Measurements from ENCODE around the gene CES4A.

CES4A gene

GRCh38 chr16:67055712-67056487, 67.5 kb downstream of the CES4A start (continued):
- TF ChIP-seq ZBTB49 (tag by site-specific recombination; IDR thresholded peaks at IDR 0.05; ENCODE audit: low read depth), result no peak
- no peak for TF ChIP-seq BCL6B (tag by site-specific recombination; IDR thresholded peaks at IDR 0.05)
- TF ChIP-seq, protein P1, sequence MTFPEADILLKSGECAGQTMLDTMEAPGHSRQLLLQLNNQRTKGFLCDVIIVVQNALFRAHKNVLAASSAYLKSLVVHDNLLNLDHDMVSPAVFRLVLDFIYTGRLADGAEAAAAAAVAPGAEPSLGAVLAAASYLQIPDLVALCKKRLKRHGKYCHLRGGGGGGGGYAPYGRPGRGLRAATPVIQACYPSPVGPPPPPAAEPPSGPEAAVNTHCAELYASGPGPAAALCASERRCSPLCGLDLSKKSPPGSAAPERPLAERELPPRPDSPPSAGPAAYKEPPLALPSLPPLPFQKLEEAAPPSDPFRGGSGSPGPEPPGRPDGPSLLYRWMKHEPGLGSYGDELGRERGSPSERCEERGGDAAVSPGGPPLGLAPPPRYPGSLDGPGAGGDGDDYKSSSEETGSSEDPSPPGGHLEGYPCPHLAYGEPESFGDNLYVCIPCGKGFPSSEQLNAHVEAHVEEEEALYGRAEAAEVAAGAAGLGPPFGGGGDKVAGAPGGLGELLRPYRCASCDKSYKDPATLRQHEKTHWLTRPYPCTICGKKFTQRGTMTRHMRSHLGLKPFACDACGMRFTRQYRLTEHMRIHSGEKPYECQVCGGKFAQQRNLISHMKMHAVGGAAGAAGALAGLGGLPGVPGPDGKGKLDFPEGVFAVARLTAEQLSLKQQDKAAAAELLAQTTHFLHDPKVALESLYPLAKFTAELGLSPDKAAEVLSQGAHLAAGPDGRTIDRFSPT (tag by site-specific recombination; IDR thresholded peaks at IDR 0.05), result no peak
- TF ChIP-seq ZNF530 (tag by site-specific recombination; IDR thresholded peaks at IDR 0.05; ENCODE audit: low read depth), result no peak
- peak; percentile 34; the same call in 1 of the 2 replicates for TF ChIP-seq INSM2 (tag by site-specific recombination; IDR thresholded peaks at IDR 0.05)
- no peak for TF ChIP-seq ZSCAN16 (tag by site-specific recombination; IDR thresholded peaks at IDR 0.05)
- TF ChIP-seq MZF1 (tag by site-specific recombination; IDR thresholded peaks at IDR 0.05; ENCODE audit: borderline replicate concordance), result no peak
- no peak for TF ChIP-seq KLF16 (tag by site-specific recombination; IDR thresholded peaks at IDR 0.05)
- TF ChIP-seq, protein P2, sequence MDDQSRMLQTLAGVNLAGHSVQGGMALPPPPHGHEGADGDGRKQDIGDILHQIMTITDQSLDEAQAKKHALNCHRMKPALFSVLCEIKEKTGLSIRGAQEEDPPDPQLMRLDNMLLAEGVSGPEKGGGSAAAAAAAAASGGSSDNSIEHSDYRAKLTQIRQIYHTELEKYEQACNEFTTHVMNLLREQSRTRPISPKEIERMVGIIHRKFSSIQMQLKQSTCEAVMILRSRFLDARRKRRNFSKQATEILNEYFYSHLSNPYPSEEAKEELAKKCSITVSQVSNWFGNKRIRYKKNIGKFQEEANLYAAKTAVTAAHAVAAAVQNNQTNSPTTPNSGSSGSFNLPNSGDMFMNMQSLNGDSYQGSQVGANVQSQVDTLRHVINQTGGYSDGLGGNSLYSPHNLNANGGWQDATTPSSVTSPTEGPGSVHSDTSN (CRISPR knock-in tag; IDR thresholded peaks at IDR 0.05), result no peak
- peak; percentile 45 for TF ChIP-seq SCRT2 (tag by site-specific recombination; IDR thresholded peaks at IDR 0.05)
- TF ChIP-seq ZNF404 (tag by site-specific recombination; IDR thresholded peaks at IDR 0.05), result no peak

All from HEK293 (cell line).